Endothelial cell of umbilical vein (primary cell): Measurements from ENCODE around the gene AMD1.

Experiments used
- EZH2 ChIP-seq: IDR thresholded peaks from 2 replicates; pipeline ENCODE4 v1.6.1; 2012; ENCODE audit warnings: borderline replicate concordance, low read depth, mild to moderate bottlenecking, moderate library complexity, low read length, inconsistent platforms; ENCODE audit not compliant: severe bottlenecking
- GATA2 ChIP-seq: IDR thresholded peaks from 2 replicates; pipeline ENCODE4 v1.7.0; 2011; ENCODE audit warnings: low read depth, mild to moderate bottlenecking, moderate library complexity, mixed read lengths, low read length; ENCODE audit not compliant: insufficient read length, insufficient read depth
- MYC ChIP-seq: IDR thresholded peaks from one replicate; pipeline ENCODE4 v1.6.1; 2011; ENCODE audit warnings: mild to moderate bottlenecking, low read depth, low read length
- POLR2A ChIP-seq: IDR thresholded peaks from 2 replicates; pipeline ENCODE4 v1.6.1; 2012; ENCODE audit warnings: low read depth, mild to moderate bottlenecking, control low read depth, low read length
- POLR2AphosphoS5 ChIP-seq: IDR thresholded peaks from 2 replicates; pipeline ENCODE4 v1.6.1; 2012; ENCODE audit warnings: low read depth, mild to moderate bottlenecking, control low read depth, low read length, moderate library complexity; ENCODE audit not compliant: insufficient read depth
- TF ChIP-seq, protein P1 (sequence below), 2 donors: IDR thresholded peaks; 1 replicate in 1 of 2; 2 replicates in 1 of 2; pipeline ENCODE4 v1.5.1; 2011; ENCODE audit warnings: low read length in 2 of 2, mild to moderate bottlenecking in 2 of 2, moderate library complexity in 2 of 2, control low read depth in 1 of 2, inconsistent platforms in 1 of 2, low read depth in 1 of 2; ENCODE audit not compliant: insufficient read depth in 1 of 2; ENCODE audit errors: extremely low read depth in 1 of 2
- TF ChIP-seq, protein P2 (sequence below): IDR thresholded peaks from 2 replicates; pipeline ENCODE4 v1.6.1; 2011; ENCODE audit not compliant: insufficient read depth, insufficient read length

DNA sequence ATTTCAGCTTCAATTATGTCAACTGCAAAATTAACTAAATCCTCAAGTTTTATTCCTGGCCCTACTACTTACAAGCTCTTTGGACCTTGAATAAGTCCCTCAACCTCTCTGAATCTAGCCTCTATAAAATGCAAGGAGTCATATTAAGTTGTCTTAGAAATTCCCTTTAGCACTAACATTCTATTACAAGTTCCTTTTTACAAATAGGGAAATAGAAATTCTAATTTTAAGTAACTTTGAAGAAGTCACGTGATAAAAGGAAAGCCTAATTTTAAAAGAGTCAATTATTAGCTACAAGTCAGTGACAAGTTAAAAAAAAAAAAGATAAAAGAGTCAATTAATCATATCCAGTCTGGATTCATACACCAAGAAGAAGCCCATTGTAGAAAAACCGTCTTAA lies 59.3 kb downstream of the AMD1 start:
- no peak for TF ChIP-seq EZH2
- TF ChIP-seq, protein P1, sequence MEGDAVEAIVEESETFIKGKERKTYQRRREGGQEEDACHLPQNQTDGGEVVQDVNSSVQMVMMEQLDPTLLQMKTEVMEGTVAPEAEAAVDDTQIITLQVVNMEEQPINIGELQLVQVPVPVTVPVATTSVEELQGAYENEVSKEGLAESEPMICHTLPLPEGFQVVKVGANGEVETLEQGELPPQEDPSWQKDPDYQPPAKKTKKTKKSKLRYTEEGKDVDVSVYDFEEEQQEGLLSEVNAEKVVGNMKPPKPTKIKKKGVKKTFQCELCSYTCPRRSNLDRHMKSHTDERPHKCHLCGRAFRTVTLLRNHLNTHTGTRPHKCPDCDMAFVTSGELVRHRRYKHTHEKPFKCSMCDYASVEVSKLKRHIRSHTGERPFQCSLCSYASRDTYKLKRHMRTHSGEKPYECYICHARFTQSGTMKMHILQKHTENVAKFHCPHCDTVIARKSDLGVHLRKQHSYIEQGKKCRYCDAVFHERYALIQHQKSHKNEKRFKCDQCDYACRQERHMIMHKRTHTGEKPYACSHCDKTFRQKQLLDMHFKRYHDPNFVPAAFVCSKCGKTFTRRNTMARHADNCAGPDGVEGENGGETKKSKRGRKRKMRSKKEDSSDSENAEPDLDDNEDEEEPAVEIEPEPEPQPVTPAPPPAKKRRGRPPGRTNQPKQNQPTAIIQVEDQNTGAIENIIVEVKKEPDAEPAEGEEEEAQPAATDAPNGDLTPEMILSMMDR (IDR thresholded peaks at IDR 0.05; ENCODE audit: extremely low read depth in 1 of 2, insufficient read depth in 1 of 2, low read depth in 1 of 2, low read length in 2 of 2), result no peak
- TF ChIP-seq POLR2AphosphoS5, result no peak
- TF ChIP-seq, protein P2, sequence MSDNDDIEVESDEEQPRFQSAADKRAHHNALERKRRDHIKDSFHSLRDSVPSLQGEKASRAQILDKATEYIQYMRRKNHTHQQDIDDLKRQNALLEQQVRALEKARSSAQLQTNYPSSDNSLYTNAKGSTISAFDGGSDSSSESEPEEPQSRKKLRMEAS, result no peak
- TF ChIP-seq GATA2, result no peak
- TF ChIP-seq MYC, result no peak
- TF ChIP-seq POLR2A, result no peak
